Measurements from ENCODE around the gene ZNF677.
"Not testable (repeated sequence)": the region's sequence is repeated elsewhere in the genome, so short reads cannot be mapped to it uniquely, and the experiment has no call there.

ZNF677 gene

GRCh38 chr19:53254411-53255341, at the start of gene ZNF677:
Gene ZNF677, minus strand, starts transcription at chr19:53254873. Its CDS starts 3,323 bp downstream, at chr19:53251550.
- DNase-seq (ENCODE audit: low read depth), result peak; percentile 72

DNA sequence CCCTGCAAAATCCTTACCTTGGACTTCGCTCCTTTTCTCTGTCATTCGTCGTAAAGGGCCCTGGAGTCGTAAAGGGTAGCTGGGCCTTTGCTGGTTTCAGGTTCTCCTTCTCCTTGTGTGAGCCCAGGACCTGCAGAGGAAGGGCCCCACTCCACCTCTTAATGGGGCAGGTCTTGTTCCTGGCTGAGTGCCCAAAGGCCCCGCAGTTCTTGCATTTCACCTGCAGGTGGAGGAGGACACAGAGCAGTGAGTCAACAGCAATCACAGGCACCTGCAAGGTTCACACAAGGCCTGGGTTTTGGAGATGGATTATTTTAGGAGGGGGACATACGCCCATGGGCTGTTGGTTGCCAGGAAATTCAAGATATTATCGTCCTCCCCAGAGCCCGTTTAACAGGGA, 46.7 kb upstream of the ZNF677 start:
- DNase-seq (ENCODE audit: low read depth), result not testable (repeated sequence)

DNA sequence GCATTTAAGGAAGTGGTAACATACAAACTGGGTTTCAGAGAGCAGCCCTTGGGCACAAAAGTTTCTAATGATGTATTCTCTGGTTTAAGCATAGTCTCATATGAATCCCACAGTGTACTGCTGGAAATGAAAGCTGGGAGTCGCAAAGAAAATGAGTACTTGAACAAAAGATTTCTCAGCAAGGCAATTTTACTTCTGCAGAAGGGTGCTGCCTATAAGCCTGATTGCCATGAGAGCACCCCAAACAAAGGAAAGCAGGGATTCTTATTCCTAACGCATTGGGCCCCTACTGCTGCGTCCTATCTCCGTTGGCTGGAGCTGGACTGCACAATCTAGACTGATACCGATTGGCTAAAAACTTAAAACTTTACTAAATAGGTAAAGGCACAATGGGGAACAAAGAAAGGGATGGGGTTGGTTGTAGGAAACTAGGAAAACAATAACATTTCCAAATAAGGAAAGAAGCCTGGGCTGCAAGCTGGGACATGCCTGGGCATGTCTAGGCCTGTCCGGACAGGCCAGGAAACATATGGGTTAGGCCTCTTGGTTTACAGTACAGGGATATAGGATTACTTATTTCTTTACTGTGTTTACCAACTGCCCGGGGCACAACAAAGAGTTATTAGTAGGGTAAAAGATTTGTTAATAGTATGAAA, 40.2 kb upstream of the ZNF677 start:
- DNase-seq (ENCODE audit: low read depth), result no peak

- DNase-seq (ENCODE audit: low read depth), result no peak
These were observed 36.3 kb upstream of the ZNF677 start for GRCh38 chr19:53290758-53291549.

DNA sequence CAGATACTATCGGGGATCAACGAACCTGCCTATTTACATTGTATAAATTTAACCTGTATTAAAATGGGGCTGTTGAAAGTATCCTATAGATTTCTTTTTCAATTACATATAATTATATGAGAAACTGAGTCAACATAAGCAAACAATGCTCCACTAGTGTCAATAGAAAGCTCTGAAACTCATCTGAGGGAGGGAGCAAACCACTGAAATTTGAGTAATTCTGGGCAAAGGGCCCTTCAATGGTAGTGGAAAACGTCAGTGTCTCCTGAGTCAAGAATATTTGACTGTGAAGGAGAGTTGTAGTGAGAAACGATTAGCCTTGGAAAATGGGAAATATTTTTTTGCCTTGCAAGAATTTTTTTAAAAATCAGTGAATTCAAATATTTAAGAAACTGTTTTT, 30.4 kb upstream of the ZNF677 start:
- no peak for DNase-seq (ENCODE audit: low read depth)

DNA sequence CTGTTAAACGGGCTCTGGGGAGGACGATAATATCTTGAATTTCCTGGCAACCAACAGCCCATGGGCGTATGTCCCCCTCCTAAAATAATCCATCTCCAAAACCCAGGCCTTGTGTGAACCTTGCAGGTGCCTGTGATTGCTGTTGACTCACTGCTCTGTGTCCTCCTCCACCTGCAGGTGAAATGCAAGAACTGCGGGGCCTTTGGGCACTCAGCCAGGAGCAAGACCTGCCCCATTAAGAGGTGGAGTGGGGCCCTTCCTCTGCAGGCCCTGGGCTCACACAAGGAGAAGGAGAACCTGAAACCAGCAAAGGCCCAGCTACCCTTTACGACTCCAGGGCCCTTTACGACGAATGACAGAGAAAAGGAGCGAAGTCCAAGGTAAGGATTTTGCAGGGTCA, 27.3 kb upstream of the ZNF677 start:
- DNase-seq (ENCODE audit: low read depth), result not testable (repeated sequence)

DNA sequence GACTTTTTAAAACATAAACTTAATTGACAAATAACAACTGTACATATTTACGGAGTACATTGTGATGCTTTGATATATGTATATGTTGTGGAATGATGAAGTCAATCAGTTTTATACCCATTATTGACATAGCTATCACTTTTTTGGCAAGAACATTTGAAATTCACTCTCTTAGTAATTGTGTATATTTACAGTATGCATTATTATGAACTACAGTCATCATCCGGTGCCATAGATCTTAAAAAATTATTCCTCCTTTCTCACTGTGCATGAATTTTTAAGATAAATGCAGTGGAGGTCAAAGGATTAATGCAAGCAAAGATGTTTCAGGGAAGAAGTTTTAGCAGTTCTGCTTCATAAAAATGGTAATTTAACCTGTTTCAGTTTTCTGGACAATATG, 20.8 kb upstream of the ZNF677 start:
- no peak for DNase-seq (ENCODE audit: low read depth)

DNA sequence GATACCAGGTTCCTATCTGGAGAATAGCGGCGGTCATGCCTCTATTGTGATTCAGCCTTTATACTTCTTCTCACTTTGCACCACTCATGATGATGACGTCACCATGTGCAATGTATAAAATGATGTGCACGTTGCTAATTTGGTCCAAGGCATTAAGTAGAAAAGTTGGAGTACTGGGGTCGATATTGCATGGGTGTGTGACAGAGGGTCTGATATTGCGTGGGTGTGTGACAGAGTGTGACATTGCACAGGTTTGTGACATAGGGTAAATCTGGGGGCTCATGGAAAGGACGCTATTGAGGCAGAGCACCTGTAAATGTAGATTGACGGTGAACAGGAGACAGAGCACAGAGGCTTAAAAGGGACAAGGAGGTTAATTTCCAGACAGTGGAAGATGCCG, 17.4 kb upstream of the ZNF677 start:
- no peak for DNase-seq (ENCODE audit: low read depth)

- not testable (repeated sequence) for DNase-seq (ENCODE audit: low read depth)
These were observed 15.2 kb upstream of the ZNF677 start for GRCh38 chr19:53269861-53270260.

DNA sequence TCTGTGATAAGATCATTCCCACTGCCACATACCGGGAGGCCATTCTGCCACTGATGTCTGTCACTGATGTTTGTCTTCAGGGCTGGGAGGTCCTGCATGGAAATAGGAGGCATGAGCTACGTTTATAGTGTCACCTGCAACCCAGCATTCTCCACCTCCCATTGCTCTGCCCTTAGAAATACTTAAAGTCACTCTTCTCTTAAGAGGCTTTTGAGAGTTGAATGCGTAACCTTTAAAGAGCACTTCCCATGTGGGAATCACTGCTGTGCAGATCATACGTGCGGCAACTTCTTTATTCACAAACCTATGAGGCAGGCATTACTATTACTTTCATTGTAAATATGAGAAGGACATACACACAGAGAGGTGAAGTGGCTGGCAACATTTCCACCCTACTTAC, 12.9 kb upstream of the ZNF677 start, which contains the start of gene VN1R4:
TSS of gene VN1R4 (minus strand) at position 101 of the 400 bp plus-strand sequence. CDS start at position 43, 58 bp downstream.
- DNase-seq (ENCODE audit: low read depth), result not testable (repeated sequence)

DNA sequence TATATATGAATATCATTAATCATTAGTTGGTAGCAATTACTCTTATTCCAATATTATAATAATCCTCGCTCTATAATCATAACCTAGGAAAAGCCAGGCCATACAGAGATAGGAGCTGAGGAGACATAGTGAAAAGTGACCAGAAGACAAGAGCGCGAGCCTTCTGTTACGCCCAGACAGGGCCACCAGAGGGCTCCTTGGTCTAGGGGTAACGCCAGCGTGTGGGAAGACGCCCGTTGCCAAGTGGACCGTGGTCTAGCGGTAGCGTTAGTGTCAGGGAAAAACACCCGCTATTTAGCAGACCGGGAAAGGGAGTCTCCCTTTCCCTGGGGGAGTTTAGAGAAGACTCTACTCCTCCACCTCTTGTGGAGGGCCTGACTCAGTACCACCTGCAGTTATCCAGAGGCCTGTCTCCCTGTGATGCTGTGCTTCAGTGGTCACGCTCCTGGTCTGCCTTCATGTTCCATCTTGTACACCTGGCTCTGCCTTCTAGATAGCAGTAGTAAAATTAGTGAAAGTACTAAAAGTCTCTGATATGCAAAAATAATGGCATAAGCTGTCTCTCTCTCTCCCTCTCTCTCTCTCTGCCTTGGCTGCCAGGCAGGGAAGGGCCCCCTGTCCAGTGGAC, 3.2 kb upstream of the ZNF677 start, which contains the start of gene VN1R2:
TSS of gene VN1R2 (plus strand) at position 578 of the 628 bp plus-strand sequence. CDS start 84 bp downstream, outside the sequence.
- not testable (repeated sequence) for DNase-seq (ENCODE audit: low read depth)

DNA sequence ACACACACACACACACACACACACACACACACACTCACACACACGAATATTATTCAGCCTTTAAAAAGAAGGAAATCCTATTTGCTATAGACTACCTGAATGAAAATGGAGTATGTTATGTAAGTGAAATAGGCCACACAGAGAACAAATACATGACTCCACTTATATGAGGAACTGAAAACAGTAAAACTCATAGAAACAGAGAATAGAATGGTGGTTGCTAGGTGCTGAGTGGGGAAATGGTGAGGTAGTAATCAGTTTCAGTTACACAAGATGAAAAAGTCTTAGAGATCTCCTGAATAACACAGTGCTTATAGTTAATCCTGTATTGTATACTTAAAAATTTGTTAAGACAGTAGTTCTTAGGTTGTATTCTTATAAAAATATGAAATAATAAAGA, 8.2 kb downstream of the ZNF677 start:
- no peak for DNase-seq (ENCODE audit: low read depth)

DNA sequence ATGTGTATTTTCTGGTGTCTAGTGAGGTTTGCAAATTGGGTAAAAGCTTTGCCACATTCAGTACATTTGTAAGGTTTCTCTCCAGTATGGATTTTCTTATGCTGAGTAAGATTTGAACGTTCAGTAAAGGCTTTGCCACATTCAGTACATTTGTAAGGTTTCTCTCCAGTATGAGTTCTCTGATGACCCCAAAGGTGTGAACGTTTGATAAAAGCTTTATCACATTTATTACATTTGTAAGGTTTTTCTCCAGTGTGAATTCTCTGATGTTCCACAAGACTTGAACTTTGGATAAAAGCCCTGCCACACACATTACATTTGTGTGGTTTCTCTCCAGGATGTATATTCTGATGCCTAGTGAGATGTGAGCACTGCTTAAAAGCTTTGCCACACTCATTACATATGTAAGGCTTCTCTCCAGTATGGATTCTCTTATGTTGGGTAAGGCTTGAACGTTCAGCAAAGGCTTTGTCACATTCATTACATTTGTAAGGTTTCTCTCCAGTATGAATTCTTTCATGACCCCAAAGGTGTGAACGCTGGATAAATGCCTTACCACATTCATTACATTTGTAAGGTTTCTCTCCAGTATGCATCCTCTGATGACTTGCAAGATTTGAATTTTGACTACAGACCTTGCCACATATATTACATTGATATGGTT, 17.4 kb downstream of the ZNF677 start:
- no peak for DNase-seq (ENCODE audit: low read depth)

DNA sequence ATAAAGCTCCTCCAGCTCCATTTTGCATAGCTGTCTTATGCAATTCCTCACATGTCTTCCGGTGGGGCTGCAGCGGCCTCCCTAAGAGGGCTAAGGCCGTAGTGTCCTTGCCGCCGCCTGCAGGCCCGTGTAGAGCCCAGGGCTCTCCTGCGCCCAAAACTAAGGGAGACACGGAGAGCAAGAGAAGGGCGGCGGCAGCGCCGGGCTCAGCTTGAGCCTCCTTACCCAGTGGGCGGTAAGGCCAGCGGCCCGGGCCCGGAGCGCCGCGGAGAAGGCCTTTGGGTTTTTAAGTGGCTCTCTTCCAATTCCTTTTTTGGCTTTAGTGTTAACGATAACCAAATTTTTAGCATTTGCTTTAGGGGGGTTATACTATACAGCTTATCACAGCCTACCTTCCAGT, 30.1 kb downstream of the ZNF677 start:
- DNase-seq (ENCODE audit: low read depth), result no peak

GRCh38 chr19:53222716-53223115, 32.0 kb downstream of the ZNF677 start:
- DNase-seq (ENCODE audit: low read depth), result not testable (repeated sequence)

DNA sequence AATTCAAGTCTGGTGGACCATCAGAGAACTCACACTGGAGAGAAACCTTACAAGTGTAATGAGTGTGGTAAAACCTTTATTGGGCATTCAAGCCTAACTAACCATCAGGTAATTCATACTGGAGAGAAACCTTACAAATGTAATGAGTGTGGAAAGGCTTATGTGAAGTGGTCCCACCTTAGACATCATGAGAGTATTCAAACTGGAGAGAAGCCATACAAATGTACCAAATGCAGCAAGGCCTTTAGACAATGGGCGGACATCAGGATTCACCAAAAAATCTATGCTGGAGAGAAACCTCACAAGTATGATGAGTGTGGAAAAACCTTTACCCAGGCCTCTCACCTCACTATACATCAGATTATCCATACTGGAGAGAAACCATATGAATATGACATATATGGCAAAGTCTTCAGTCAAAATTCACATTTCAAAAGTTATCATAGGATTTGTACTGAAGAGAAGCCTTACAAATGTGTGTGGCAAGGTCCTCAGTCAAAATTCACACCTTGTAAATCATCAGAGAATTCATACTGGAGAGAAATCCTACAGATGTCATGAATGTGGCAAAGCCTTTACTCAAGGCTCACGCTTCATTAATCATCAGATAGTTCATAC, 41.9 kb downstream of the ZNF677 start:
- no peak for DNase-seq (ENCODE audit: low read depth)

DNA sequence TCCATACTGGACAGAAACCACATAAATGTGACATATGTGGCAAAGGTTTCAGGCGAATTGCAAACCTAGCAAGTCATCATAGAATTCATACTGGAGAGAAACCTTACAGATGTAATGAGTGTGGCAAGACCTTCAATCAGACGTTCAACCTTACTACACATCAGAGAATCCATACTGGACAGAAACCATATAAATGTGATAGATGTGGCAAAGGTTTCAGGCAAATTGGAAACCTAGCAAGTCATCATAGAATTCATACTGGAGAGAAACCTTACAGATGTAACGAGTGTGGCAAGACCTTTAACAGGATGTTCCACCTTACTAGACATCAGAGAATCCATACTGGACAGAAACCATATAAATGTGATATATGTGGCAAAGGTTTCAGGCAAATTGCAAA, 43.1 kb downstream of the ZNF677 start:
- DNase-seq (ENCODE audit: low read depth), result not testable (repeated sequence)

- peak; percentile 93 for DNase-seq (ENCODE audit: low read depth)
These were observed 57.8 kb downstream of the ZNF677 start for GRCh38 chr19:53196777-53197396.

GRCh38 chr19:53195265-53195903, 59.3 kb downstream of the ZNF677 start:
- peak; percentile 41 for DNase-seq (ENCODE audit: low read depth)
